ENCODE measurements around the gene PDLIM5.

Gene PDLIM5

DNA sequence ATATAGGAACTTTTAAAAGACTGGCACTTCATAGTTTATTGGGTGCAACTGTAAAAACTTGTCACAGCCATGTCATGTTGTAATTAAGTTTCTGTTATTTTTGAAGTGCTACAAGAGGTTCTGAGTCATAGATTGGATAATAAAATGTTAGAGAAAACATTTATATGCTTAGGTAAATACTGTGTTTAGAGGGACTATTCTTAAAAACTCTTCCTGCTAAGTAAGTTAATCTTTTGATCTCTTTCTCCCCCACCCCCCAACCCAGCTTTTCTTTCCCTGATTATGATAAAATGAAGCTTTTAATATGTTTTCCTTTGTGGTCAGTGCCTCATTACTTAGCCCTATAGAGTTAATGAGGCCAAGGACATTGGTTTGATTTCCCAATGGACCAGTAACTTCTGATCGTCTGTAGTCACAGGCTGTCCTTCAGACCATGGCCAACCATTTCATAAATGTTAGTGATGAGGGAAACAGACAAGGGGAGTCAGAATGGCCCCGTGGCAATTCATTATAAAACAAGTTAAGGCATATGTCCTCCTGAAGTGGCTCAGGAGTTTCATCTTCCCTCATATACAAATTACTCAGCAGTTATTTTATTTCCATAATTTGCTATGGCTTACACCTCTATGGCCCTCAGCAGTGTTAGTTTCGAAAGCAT, 3.9 kb upstream of the PDLIM5 start:
- Histone ChIP-seq H3K79me2 (ENCODE audit: insufficient read depth, low read length) (peaks cover 9% of the 10 kb centered on the region), H3K4me3 (ENCODE audit: low read length, poor library complexity, severe bottlenecking) (peak overlapping the region; percentile 7), H3K27me3 (ENCODE audit: insufficient read depth, low read length, poor library complexity, severe bottlenecking) (no peaks in the 10 kb centered on the region), H3K36me3 (ENCODE audit: insufficient read depth, low read length) (no peaks in the 10 kb centered on the region), H3K4me2 (ENCODE audit: low read depth, low read length, poor library complexity, severe bottlenecking) (peak overlapping the region; percentile 63), H3K9me3 (ENCODE audit: insufficient read depth, low read depth, low read length) (no peaks in the 10 kb centered on the region), H2AFZ (ENCODE audit: low read length) (peak overlapping the region; percentile 16), H3K9me2 (replicated peaks; ENCODE audit: low read depth, low read length) (no peaks in the 10 kb centered on the region), H4K20me1 (ENCODE audit: insufficient read depth, low read length, poor library complexity, severe bottlenecking) (no peaks in the 10 kb centered on the region), H3F3A (ENCODE audit: low read depth) (peaks cover 4% of the 10 kb centered on the region; the same call in 1 of the 2 replicates), H3K9ac (ENCODE audit: low read depth, low read length, poor library complexity, severe bottlenecking) (no peak overlapping the region), H3K4me1 (ENCODE audit: insufficient read depth, low read length, poor library complexity, severe bottlenecking) (peaks cover 33% of the 10 kb centered on the region)
- TF ChIP-seq, protein P1, sequence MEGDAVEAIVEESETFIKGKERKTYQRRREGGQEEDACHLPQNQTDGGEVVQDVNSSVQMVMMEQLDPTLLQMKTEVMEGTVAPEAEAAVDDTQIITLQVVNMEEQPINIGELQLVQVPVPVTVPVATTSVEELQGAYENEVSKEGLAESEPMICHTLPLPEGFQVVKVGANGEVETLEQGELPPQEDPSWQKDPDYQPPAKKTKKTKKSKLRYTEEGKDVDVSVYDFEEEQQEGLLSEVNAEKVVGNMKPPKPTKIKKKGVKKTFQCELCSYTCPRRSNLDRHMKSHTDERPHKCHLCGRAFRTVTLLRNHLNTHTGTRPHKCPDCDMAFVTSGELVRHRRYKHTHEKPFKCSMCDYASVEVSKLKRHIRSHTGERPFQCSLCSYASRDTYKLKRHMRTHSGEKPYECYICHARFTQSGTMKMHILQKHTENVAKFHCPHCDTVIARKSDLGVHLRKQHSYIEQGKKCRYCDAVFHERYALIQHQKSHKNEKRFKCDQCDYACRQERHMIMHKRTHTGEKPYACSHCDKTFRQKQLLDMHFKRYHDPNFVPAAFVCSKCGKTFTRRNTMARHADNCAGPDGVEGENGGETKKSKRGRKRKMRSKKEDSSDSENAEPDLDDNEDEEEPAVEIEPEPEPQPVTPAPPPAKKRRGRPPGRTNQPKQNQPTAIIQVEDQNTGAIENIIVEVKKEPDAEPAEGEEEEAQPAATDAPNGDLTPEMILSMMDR (conservative IDR thresholded peaks at IDR 0.05; ENCODE audit: low read length), result no peak
- no peak for TF ChIP-seq EZH2phosphoT487 (IDR thresholded peaks at IDR 0.05; ENCODE audit: borderline replicate concordance)

DNA sequence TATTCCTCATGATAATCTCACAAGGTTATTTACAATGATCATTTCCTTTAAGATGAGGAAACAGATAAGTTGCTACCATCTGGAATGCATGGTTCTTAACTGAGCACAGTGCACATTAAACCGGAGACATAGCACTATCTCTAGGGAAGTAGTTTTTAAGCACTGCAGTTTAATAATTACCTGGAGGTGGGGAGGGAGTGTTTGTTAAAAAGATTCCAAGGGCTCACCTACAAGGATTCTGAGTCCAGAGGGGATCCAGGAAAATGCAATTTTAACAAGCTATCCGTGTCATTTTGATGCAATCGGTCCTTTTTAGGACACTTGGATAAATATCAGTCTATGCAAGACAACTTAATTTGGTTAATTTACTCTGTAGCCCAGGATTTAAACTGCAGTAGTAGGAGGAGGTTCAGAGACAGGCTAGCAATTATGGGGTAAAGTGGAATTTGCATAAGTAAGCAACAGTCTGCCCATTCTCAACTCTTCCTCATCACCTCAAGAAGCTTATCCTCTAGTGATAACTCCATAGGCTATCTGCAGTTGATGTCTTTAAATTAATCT, 2.8 kb upstream of the PDLIM5 start:
- Histone ChIP-seq H3K79me2 (ENCODE audit: insufficient read depth, low read length) (peaks cover 20% of the 10 kb centered on the region), H3K4me1 (ENCODE audit: insufficient read depth, low read length, poor library complexity, severe bottlenecking) (peaks cover 43% of the 10 kb centered on the region), H3K4me3 (ENCODE audit: low read length, poor library complexity, severe bottlenecking) (peak overlapping the region; percentile 7), H3K27me3 (ENCODE audit: insufficient read depth, low read length, poor library complexity, severe bottlenecking) (no peaks in the 10 kb centered on the region), H4K20me1 (ENCODE audit: insufficient read depth, low read length, poor library complexity, severe bottlenecking) (no peaks in the 10 kb centered on the region), H2AFZ (ENCODE audit: low read length) (no peak overlapping the region), H3K9me2 (replicated peaks; ENCODE audit: low read depth, low read length) (no peaks in the 10 kb centered on the region), H3F3A (ENCODE audit: low read depth) (peaks cover 4% of the 10 kb centered on the region; the same call in 1 of the 2 replicates), H3K9me3 (ENCODE audit: insufficient read depth, low read depth, low read length) (no peaks in the 10 kb centered on the region), H3K36me3 (ENCODE audit: insufficient read depth, low read length) (no peaks in the 10 kb centered on the region), H3K4me2 (ENCODE audit: low read depth, low read length, poor library complexity, severe bottlenecking) (peak overlapping the region; percentile 63), H3K9ac (ENCODE audit: low read depth, low read length, poor library complexity, severe bottlenecking) (no peak overlapping the region)
- TF ChIP-seq, protein P1 (conservative IDR thresholded peaks at IDR 0.05; ENCODE audit: low read length), result no peak
- TF ChIP-seq EZH2phosphoT487 (IDR thresholded peaks at IDR 0.05; ENCODE audit: borderline replicate concordance), result no peak

DNA sequence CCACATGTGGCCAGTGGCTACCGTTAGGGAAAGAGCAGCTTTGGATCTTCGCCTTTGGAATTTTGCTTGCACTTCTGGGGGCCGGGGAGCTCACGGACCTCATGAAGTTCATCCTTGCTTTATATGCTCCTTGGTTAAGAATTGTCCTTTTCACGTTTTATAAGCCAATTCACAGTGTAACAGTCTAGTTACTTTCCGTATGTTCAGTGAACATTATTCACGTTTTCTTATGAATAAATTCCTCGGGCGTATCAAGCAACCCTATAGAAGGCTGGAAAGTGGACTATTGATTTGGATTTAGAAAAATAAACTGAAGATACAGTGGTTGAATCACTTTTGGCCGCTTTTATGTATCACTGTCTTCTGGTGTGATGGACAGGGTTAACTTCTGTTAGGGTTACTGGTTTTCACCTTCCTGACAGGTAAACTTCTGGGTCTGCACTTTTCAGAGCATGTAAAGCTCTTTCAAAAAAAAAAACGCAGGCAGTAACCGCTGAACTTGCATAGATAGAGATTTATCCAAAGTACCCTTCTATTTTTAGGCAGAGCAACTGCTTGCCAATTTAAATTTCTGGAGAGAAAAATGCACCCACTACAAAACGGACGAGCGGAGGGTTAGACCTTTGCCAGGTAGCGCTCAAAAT, 569 bp upstream of the PDLIM5 start:
- Histone ChIP-seq H3K79me2 (ENCODE audit: insufficient read depth, low read length) (peaks cover 38% of the 10 kb centered on the region), H3K27me3 (ENCODE audit: insufficient read depth, low read length, poor library complexity, severe bottlenecking) (no peaks in the 10 kb centered on the region), H3K4me1 (ENCODE audit: insufficient read depth, low read length, poor library complexity, severe bottlenecking) (peaks cover 61% of the 10 kb centered on the region), H3K9me3 (ENCODE audit: insufficient read depth, low read depth, low read length) (no peaks in the 10 kb centered on the region), H3K4me3 (ENCODE audit: low read length, poor library complexity, severe bottlenecking) (peak overlapping the region; percentile 85), H3K9ac (ENCODE audit: low read depth, low read length, poor library complexity, severe bottlenecking) (peak overlapping the region; percentile 82), H3K36me3 (ENCODE audit: insufficient read depth, low read length) (no peaks in the 10 kb centered on the region), H2AFZ (ENCODE audit: low read length) (peak overlapping the region; percentile 90), H4K20me1 (ENCODE audit: insufficient read depth, low read length, poor library complexity, severe bottlenecking) (peaks cover 6% of the 10 kb centered on the region), H3F3A (ENCODE audit: low read depth) (peaks cover 4% of the 10 kb centered on the region; the same call in 1 of the 2 replicates), H3K9me2 (replicated peaks; ENCODE audit: low read depth, low read length) (no peaks in the 10 kb centered on the region), H3K4me2 (ENCODE audit: low read depth, low read length, poor library complexity, severe bottlenecking) (peak overlapping the region; percentile 89)
- TF ChIP-seq, protein P1 (conservative IDR thresholded peaks at IDR 0.05; ENCODE audit: low read length), result no peak
- no peak for TF ChIP-seq EZH2phosphoT487 (IDR thresholded peaks at IDR 0.05; ENCODE audit: borderline replicate concordance)
